ENCODE results near the gene CCDC3.

GRCh38 chr10:12945690-12946359 is 55.7 kb downstream of the CCDC3 start:
- TF ChIP-seq CTCF (IDR thresholded peaks at IDR 0.05) (no peak), POLR2A (IDR thresholded peaks at IDR 0.05) (no peak)

Measured in right lobe of liver (tissue), 4 donors.